T47D (cell line): ENCODE data around the gene TMEM244.
"Not testable (repeated sequence)": the region's sequence is repeated elsewhere in the genome, so short reads cannot be mapped to it uniquely, and the experiment has no call there.

ENCODE experiments used
- DNase-seq, 2 experiments: peaks; one replicate each; pipeline versions ENCODE4 v3.0.0 to v3.0.0-alpha.2; 2011 to 2012; ENCODE audit warnings: low read depth in 1 of 2, low spot score in 1 of 2
- JUND ChIP-seq: IDR thresholded peaks from 2 replicates; pipeline ENCODE4 v1.6.1; 2012; ENCODE audit warnings: low read depth
- in situ Hi-C: cut with HindIII; loops from 2 replicates; pipeline ENCODE4 v1.10.0; 2016; ENCODE audit warnings: low sequenced_read_pairs, low pct_unique_long_range_greater_than_20kb

Gene TMEM244

DNA sequence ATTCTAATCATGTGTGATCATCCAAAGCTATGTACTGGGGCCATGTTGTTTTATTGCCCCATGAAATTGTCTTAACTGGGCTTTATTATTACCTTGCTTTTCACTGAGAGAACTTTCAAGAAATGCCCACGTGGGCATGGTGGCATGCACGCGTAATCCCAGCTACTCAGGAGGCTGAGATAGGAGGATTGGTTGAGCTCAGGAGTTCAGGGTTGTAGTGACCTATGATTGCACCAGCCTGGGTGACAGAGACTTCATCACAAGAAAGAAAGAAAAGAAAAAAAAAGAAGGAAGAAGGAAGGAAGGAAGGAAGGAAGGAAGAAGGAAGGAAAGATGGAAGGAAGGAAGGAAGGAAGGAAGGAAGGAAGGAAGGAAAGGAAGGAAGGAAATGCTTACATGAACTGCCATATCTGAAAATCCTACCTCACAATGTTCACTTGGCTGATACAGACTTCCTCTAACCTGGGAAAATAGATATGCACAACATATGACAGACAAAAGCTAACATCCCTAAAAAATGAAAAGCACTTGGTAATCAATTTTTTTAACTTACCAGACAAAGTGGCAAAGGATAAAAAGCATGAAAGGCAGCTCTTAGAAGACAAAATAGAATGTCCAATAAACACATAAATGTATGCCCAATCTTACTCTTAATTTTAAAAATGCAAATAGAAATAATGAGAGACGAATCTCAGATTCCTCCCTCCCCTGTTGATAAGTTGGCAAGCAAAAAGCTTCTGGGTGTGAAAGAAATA, 25.5 kb upstream of the TMEM244 start:
- DNase-seq: no peak
- in situ Hi-C loops: no loop called here
- TF ChIP-seq JUND: no peak

DNA sequence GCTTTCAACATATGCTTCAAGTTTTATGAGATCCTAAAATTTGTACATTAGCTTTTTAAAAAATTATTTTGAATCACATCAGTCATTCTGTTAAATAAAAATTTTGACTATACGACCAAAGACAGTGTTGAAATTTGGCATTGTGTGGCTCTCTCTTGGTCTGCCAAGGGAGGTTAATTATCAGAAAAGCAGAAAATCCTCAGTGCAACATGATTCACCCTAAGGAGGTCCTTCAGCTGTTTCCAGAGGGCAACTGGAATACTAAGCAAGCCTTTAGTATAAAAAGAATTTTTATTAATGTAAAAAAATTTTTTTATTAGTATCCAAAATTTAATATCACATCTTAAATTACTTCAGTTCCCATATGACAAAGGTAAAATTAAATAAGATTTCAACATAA, 23.1 kb upstream of the TMEM244 start:
- DNase-seq: no peak
- no peak for TF ChIP-seq JUND
- in situ Hi-C loops: no loop called here

DNA sequence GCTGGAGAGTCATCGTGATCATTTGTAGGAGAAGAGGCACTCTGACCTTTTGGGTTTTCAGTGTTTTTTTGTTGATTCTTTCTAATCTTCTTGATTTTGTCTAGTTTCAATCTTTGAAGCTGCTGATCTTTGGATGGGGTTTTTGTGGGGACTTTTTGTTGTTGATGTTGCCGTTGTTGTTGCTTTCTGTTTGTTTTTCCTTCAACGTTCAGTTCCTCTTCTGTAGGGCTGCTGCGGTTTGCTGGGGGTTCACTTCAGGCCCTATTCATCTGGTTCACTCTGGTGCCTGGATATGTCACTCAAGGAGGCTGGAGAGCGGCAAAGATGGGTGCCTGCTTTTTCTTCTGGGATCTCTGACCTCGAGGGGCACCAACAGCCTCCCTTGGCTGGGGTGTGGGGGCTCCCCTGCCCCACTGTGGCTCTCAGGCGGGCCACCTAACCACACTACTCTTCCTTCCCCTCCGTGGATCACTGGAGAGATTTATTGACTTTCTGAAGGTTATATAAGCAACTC, 21.5 kb upstream of the TMEM244 start:
- DNase-seq: no peak
- TF ChIP-seq JUND: no peak
- in situ Hi-C loops: no loop called here

DNA sequence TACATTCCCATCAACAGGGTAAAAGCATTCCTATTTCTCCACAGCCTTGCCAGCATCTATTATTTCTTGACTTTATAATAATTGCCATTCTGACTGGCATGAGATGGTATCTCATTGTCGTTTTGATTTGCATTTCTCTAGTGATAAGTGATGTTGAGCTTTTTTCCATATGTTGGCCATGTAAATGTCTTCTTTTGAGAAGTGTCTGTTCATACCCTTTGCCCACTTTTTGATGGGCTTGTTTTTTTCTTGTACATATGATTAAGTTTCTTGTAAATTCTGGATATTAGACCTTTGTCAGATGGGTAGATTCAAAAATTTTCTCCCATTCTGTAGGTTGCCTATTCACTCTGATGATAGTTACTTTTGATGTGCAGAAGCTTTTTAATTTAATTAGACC, 16.8 kb upstream of the TMEM244 start:
- DNase-seq, in situ Hi-C loops: not testable (repeated sequence)

DNA sequence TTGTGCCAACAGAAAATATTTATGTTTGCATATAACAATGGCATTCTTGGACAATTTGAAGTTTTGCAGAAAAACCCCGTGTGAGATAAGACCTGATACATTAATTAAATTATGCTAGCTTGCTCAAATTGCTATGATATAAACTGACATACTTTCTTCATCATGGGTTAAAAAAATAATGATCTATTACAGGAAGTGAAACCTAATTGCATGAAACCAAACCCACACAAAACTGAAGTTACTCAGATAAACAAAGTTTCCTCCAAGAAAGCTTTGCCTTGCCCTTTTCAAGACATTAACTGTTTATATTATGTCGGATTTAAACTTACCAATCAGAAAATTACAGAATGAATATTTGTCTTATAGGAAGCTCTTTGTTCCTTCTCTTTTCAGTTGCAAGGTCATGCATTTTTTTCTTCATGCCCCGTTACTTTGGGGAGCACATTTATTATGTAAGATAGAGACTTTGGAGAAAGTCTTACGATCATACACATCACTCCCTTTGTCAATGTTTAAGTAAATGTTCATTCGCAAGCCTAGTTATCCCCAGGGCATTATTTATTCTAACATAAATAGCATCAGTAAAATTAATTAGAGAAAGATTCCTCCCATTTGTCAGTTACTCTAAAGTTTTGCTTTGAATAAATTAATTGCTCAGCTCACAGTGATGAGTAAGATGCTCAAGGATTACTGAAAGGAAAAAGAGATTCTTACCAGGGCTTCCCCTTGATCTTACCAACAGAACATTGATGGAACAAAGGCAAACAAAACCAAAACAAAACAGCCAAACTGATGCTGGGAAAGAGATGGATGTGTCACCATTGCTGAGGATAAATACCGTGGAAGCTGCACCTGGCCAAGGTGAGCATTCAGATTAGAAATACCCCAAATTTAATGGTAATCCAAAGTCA, 14.8 kb upstream of the TMEM244 start:
- no peak for DNase-seq
- TF ChIP-seq JUND: no peak
- in situ Hi-C loops: no loop called here

DNA sequence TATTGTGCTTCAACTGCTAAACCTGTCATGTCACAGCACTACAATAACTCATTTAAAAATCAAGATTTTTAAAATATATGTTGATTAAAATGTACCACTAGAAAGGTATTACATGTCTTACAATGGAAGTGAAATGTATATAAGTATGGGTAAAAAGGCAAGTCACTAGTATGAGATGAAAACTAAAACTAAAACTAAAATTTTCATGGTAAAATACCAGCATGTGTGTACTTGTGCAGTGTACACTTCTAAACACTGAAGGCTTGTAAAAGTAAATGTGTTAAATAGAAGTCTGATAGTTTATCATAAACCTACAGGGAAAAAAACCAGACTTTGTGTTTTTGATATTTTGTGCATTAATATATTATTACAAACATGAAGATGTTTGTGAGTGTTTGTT, 13.7 kb upstream of the TMEM244 start:
- in situ Hi-C loops: no loop called here
- no peak for TF ChIP-seq JUND

DNA sequence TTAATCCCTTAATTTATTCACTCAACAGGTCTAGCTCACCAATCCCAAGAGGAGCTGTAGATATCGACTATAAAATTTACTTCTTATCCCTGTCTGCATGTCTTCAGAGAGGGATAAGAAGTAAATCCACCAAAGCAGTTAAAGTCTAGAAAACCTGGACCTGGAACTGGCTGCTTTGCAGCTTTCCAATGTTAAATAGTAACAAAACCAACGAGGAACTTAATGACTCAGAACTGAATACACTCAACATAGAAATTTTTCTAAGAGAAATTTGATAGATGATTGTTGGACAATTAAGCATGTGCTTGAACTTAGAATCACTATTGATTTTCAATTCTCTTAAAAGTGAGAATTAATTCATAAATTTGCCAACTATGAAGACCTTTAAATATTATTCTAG, 11.5 kb upstream of the TMEM244 start:
- TF ChIP-seq JUND: no peak
- no peak for DNase-seq
- in situ Hi-C loops: no loop called here

More for the DNA sequence above, 13.7 kb upstream of the TMEM244 start:
- no peak for DNase-seq

DNA sequence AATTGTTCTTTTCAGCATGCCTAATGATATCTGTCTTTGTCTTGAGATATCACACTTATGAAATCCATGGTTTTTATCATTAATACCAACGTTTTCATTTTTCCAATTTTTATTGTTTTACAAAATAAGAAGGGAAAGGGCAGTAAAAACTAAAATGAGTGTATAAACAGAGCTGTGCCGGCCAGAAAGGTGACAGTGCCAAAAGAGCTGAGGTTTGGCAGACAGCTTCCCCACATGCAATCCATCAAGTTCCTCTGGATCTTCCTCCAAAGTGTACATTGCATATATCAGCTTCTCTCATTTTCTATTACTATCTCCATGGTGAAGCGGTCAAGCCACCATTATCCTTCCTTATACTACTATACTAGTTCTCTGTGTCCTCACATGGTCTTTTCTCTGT, 10.1 kb upstream of the TMEM244 start:
- DNase-seq: peak in 1 of 2 experiments; percentile 19
- no peak for TF ChIP-seq JUND
- in situ Hi-C loops: no loop called here

DNA sequence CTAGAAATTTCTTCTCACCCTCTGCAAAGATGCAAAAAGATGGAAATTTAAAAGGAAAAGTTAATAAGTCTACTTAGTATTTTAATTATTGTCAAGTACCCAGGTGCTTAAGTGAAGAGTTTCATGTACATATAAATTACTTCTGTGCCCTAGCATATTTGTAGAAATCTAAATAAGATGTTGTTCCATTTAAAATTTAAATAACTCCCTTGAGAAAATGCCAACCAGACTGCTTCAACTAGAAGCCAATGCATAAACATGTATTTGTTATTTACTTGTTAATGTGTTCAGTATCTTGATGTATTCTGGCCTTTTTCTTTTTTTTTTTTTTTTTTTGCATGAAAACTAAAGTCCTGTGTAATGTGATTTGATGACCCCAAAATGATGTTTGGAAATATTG, 6.3 kb upstream of the TMEM244 start:
- DNase-seq: no peak
- in situ Hi-C loops: no loop called here
- no peak for TF ChIP-seq JUND

DNA sequence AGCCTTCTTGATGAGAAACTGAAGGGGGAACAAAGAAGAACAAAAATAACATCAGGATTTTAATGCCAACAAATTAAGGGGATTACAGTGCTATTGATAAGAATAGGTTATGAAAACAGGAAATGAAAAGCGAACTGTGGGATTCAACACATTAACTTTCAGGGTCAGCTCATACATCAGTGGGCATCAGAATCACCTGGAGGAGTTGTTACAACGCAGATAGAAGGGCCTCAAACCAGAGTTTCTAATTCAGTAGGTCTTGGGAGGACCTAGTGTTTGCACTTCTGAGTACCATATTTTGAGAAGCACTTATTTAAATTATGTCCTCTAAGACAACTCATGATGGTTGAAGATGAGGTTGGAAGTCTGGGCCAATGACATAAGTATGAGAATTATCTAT, 5.6 kb upstream of the TMEM244 start:
- DNase-seq: no peak
- TF ChIP-seq JUND: no peak
- in situ Hi-C loops: no loop called here

DNA sequence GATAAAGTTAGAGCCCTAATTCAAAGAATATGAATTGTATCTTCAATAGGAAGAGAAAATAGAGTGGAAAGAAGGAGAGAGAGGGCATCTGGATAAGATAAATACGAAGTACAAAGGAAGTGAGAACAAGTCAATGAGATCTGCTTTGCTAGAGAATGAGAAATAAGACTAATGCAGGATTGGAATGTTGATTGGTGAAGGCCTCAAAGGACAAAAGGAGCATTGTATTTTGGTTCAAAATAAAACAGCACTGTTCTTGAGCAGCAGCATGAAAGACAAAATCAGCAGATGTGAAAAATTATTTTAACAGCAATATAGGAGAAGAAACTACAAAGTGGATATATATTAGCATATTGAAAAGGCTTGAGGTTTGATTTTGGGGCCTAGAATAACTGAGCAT, 5.1 kb upstream of the TMEM244 start:
- in situ Hi-C loops: no loop called here
- no peak for TF ChIP-seq JUND

DNA sequence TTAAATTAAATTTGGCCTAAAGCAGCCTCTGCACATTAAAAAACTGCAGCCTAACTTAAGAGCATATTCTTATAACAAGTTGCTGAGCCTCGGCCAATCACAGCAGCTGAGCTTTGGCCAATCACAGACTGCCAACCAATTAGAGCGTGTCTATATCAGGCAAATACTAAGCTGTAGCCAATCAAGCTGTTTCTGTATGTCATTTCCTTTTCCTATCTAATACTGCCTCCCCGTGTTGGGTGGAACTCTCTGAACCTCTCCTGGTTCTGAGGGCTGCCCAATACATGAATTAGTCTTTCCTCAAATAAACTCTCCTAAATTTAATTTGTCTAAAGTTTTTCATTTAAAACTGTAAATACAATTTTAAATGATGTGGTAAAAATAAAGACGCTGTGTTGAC, 3.9 kb upstream of the TMEM244 start:
- DNase-seq: no peak
- no peak for TF ChIP-seq JUND
- in situ Hi-C loops: no loop called here

More for the DNA sequence above, 5.1 kb upstream of the TMEM244 start:
- no peak for DNase-seq

DNA sequence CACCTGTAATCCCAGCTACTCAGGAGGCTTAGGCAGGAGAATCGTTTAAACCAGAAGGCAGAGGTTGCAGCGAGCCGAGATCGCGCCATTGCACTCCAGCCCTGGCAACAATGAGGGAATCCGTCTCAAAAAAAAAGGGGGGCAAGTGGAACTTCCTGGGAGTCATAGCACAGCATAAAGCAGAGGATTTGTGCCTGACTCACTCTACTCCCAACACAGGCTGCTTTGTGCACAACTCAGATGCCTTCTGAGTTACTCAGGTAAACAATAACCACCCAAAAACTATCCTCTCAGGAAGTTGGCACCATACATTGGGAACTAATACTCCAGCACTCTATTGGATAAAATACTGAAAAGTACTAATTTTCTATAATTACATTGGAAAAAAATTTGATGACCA, 2.5 kb upstream of the TMEM244 start:
- DNase-seq: no peak
- TF ChIP-seq JUND: no peak
- in situ Hi-C loops: no loop called here

DNA sequence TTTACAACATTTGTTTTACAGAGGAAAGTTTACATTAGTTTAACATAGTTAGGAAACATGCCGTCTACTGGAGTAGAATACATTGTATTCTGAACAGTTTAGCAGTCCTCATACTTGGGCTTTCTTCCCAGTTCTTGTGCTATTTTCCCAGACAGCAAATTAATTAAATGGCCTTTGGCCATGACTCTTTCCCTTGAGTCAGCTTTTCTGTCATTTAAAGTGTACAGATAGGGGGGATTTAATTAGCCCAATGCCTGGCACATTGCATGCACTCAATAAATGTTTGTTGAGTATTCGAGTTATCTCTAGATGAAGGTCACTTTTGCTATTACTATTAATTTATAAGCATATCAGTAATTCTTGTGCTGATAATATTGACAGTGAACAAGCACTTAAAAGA, 1.6 kb downstream of the TMEM244 start:
- no peak for DNase-seq
- no peak for TF ChIP-seq JUND
- in situ Hi-C loops: no loop called here
